Epithelial cell of proximal tubule (primary cell): Measurements from ENCODE around the gene ADCY9. TPM values are rescaled to one million over a fixed set of nuclear protein-coding genes. Genes with fewer than 3 reads are reported as not detected.

Experiments
- DNase-seq: peaks from one replicate; pipeline ENCODE4 v3.0.0-alpha.2; 2011; ENCODE audit warnings: low read depth
- H3K4me3 ChIP-seq: 2 replicates; pipeline ENCODE4 v1.5.1; 2011; ENCODE audit warnings: low read depth, mild to moderate bottlenecking, low read length
- total RNA-seq: library from RNA; depleted of rRNA; stranded (reverse); fragments of >200 nt; gene quantifications from 2 replicates; pipeline ENCODE4 v1.2.3, GENCODE V29; 2015
- TF ChIP-seq, protein P1 (sequence below): conservative IDR thresholded peaks from 2 replicates; pipeline ENCODE4 v1.5.1; 2012; ENCODE audit warnings: low read depth, mild to moderate bottlenecking, low read length

ADCY9 gene
- total RNA-seq, 1 donor from 2014 or later, result 6.8 TPM

DNA sequence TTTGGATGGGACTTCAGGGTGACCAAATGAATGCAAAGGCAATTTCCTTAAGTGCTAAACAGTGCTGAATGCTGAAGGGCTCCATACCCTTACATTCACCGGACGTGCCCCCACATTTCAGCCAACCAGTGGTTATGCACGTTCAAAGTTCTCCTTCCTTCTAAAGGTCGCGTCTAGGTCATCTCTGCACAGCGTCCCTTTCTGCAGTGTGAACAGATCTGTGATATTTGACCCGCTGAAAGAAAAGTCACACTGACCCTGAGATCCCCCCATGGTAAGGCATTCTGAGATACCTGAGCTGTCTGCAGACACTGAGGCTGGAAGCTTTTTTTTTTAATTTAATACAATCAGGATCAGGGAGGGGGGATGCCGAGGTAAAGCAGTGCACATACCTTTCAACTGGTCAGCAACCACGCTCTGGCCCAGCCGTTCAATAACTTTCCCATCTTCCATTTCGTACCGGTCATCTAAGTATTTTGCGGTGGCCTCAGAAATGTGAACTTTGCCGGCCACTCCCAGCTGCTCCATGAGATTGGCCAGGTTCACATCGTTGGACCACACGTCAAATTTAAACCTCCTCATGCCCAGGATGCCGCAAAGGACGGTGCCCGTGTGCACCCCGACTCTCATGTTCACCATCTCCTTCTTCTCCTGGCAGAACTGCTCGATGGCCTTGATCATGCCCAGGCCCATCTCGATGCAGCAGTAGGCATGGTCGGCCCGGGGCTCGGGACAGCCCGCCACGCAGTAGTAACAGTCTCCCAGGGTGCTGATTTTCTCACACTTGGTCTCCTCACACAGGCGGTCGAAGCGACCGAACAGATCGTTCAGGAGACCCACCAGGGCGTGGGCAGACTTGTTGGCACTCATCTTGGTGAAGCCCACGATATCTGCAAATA lies 2.6 kb downstream of the ADCY9 start:
- peak overlapping the region; percentile 54 for H3K4me3 ChIP-seq
- no peak for DNase-seq
- TF ChIP-seq, protein P1, sequence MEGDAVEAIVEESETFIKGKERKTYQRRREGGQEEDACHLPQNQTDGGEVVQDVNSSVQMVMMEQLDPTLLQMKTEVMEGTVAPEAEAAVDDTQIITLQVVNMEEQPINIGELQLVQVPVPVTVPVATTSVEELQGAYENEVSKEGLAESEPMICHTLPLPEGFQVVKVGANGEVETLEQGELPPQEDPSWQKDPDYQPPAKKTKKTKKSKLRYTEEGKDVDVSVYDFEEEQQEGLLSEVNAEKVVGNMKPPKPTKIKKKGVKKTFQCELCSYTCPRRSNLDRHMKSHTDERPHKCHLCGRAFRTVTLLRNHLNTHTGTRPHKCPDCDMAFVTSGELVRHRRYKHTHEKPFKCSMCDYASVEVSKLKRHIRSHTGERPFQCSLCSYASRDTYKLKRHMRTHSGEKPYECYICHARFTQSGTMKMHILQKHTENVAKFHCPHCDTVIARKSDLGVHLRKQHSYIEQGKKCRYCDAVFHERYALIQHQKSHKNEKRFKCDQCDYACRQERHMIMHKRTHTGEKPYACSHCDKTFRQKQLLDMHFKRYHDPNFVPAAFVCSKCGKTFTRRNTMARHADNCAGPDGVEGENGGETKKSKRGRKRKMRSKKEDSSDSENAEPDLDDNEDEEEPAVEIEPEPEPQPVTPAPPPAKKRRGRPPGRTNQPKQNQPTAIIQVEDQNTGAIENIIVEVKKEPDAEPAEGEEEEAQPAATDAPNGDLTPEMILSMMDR, result no peak

DNA sequence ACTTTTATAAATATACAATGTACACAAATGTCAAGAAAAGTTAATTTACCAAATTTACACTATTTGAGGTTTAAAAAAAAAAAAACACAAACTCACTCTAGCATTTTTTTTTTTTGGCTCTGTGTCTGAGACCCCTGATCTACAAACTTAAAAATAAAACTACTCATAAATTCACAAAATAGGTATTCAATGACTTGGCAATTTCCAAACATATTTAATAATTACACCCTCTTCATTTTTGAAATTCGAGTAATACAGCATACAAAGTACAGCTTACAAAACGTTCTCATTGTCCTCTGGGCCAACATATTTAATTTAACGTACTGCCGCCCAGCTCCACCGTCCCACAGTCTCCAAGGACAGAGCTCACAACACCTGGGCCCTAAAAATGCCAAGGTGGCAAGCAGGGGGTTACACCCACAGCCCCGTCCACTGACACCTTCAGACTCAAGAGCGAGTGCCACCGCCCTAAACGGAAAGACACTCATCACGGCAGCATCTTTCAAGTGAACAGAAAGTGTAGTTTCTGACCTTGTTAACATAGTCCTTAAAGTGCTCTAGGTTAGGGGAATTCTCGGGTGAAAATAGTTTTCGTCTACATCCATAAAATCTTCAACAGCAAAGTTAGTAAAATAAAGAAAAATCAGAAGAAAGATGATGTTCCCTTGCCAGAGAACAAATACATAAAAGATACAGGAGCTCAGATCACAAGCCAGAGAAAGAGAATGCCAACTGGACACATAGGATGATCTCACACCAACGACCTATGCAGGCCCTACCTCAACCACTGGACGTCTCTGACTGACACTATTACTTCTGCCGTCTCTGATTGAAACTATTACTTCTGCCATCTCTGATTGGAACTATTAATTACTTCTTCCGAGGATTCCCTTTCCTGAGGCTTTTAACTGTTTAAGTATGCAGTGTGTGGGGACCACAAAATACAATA lies 4.2 kb downstream of the ADCY9 start:
- no peak for DNase-seq
- peak overlapping the region; percentile 54 for H3K4me3 ChIP-seq
- TF ChIP-seq, protein P1, result no peak

DNA sequence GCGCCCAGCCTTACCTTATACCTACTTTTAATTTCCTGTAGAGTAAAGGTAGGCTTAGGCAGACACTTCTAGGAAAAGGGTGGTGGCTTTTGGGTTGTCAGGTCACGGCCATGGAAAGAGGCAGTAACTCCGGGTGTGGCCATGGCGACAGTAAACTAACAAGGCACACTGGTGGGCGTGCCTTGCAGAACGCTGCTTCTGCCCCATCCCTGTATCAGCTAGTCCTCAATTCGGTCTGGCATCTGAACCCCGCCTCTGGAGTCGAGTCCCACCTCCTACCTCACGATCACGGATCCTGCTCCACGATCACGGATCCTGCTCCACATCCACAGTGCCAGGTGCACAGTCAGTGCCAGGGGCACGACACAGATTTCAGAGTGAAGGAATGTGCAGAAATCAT lies 5.6 kb downstream of the ADCY9 start:
- TF ChIP-seq, protein P1, result no peak
- H3K4me3 ChIP-seq, result no peak overlapping the region
- DNase-seq, result no peak

DNA sequence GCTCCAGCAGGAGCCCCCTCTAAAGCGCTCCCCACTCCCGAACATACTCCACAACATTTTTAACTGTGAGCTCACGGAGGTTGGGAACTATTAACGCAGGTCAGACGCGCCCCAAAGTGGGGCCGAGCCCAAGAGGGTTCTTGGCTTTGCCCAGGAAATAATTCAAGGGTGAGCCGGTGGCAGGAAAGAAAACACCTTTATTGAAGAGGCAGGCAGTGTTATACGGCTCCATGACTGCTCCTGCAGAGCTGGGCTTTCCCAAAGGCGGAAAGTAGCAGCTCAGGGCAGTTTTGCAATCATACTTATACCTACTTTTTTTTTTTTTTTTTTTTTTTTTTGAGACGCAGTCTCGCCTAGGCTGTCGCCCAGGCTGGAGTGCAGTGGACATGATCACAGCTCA lies 6.2 kb downstream of the ADCY9 start:
- TF ChIP-seq, protein P1, result no peak
- H3K4me3 ChIP-seq, result no peak overlapping the region

DNA sequence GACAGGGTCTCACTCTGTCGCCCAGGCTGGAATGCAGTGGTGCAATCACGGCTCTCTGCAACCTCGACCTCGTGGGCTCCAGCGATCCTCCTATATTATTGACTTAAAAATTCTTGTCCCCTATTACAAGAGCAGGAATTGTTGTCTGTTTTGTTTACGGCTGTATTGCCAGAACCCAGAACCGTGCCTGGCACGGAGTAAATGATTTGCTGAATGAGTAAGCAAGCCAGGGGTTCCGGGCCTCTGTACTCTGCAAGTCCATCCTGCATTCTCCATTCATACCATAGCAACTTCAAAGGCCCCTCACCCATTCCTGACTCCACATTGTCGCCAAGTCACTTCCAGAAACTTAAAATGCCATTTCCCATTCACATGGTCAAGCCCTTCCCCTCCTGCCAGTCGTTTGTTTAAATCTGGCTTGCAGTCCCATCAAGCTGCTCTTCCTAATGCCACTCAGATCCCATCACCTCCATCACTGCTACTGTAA lies 6.9 kb downstream of the ADCY9 start:
- no peak for DNase-seq
- TF ChIP-seq, protein P1, result no peak
- no peak overlapping the region for H3K4me3 ChIP-seq

More for the DNA sequence above, 6.2 kb downstream of the ADCY9 start:
- DNase-seq, result no peak

GRCh38 chr16:4106516-4106915 lies 9.7 kb downstream of the ADCY9 start:
- TF ChIP-seq, protein P1, result no peak
- H3K4me3 ChIP-seq, result no peak overlapping the region
- DNase-seq, result no peak
